B cell (primary cell): Measurements from ENCODE around the gene TRIM27.

Experiments
- EZH2 ChIP-seq: IDR thresholded peaks from 2 replicates; pipeline ENCODE4 v1.6.1; 2012; ENCODE audit warnings: borderline replicate concordance, low read depth, mild to moderate bottlenecking, moderate library complexity, low read length; ENCODE audit not compliant: insufficient read depth, poor library complexity, severe bottlenecking
- TF ChIP-seq, protein P1 (sequence below): fragments of 200-600 bp; IDR thresholded peaks from one replicate; pipeline ENCODE4 v1.8.0; 2022; ENCODE audit warnings: antibody characterized with exemption, mild to moderate bottlenecking

DNA sequence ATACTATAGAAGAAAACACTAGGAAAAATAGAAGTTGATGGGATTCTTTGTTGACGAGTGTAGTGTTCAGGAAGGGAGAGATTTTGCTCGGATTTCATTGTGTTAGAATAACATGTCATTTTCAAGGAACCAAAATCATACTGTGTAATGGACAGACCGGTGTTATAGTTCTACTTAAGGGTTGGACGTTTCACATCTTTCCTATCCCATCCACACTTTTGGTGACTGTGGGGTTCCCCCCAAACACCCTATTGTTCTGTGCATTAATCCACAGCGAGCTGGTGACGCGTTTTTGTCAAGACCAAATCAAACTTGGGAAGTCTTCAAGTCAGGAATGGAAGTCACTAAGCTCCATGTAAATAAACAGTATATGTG lies 43.3 kb downstream of the TRIM27 start:
- TF ChIP-seq, protein P1, sequence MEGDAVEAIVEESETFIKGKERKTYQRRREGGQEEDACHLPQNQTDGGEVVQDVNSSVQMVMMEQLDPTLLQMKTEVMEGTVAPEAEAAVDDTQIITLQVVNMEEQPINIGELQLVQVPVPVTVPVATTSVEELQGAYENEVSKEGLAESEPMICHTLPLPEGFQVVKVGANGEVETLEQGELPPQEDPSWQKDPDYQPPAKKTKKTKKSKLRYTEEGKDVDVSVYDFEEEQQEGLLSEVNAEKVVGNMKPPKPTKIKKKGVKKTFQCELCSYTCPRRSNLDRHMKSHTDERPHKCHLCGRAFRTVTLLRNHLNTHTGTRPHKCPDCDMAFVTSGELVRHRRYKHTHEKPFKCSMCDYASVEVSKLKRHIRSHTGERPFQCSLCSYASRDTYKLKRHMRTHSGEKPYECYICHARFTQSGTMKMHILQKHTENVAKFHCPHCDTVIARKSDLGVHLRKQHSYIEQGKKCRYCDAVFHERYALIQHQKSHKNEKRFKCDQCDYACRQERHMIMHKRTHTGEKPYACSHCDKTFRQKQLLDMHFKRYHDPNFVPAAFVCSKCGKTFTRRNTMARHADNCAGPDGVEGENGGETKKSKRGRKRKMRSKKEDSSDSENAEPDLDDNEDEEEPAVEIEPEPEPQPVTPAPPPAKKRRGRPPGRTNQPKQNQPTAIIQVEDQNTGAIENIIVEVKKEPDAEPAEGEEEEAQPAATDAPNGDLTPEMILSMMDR, result no peak
- no peak for TF ChIP-seq EZH2
